IMR-90 (cell line): Measurements from ENCODE around the gene USP17L29. TPM values are rescaled to one million over a fixed set of nuclear protein-coding genes. Genes with fewer than 3 reads are reported as not detected.
"Not testable (repeated sequence)": the region's sequence is repeated elsewhere in the genome, so short reads cannot be mapped to it uniquely, and the experiment has no call there.

Experiments used
- ATAC-seq: fragments of 200-7000 bp; cut with Tn5 transposase; 2 replicates; pipeline ENCODE4 v1.9.1; 2020; ENCODE audit warnings: low read depth, mild to moderate bottlenecking, moderate library complexity
- BruUV-seq: library from RNA; stranded (reverse); fragments of 400-500 nt; replicated peaks from 2 replicates; lab custom pipeline; 2021; lab: Mats Ljungman, UMichigan
- CTCF ChIA-PET: fragments of 300-600 bp; formaldehyde crosslinking; extraction: SDS; loops from one replicate; lab custom pipeline; 2021; ENCODE audit warnings: antibody characterized with exemption; lab: Yijun Ruan, JAX
- POLR2A ChIA-PET: fragments of 300-600 bp; sonication (Branson Sonifier 250); formaldehyde crosslinking; loops from one replicate; lab custom pipeline; 2022; ENCODE audit warnings: antibody characterized with exemption; ENCODE audit not compliant: unreplicated experiment; lab: Charles Lee
- DNase-seq: peaks from one replicate; pipeline ENCODE4 v3.0.0; 2013
- H2AFZ ChIP-seq: replicated peaks from 2 replicates; pipeline ENCODE3; 2013; ENCODE audit warnings: low read length, mild to moderate bottlenecking; ENCODE audit not compliant: poor library complexity
- H2AK5ac ChIP-seq: 2 replicates; pipeline ENCODE4 v1.6.1; 2013; ENCODE audit warnings: low read depth, low read length, inconsistent platforms
- H2AK9ac ChIP-seq: replicated peaks from 2 replicates; pipeline ENCODE3; 2013; ENCODE audit warnings: mild to moderate bottlenecking, low read depth, low read length, moderate library complexity; ENCODE audit not compliant: poor library complexity
- H2BK120ac ChIP-seq: 2 replicates; pipeline ENCODE4 v1.6.1; 2013; ENCODE audit warnings: low read depth, low read length, inconsistent platforms
- H2BK15ac ChIP-seq: 3 replicates; pipeline ENCODE4 v1.6.1; 2013; ENCODE audit warnings: low read depth, low read length, inconsistent platforms
- H2BK20ac ChIP-seq: 2 replicates; pipeline ENCODE4 v1.6.1; 2013; ENCODE audit warnings: low read depth, mild to moderate bottlenecking, inconsistent platforms, low read length, moderate library complexity
- H2BK5ac ChIP-seq: 2 replicates; pipeline ENCODE4 v1.6.1; 2013; ENCODE audit warnings: mild to moderate bottlenecking, low read depth, low read length, inconsistent platforms; ENCODE audit not compliant: poor library complexity, severe bottlenecking
- H3K14ac ChIP-seq: replicated peaks from 2 replicates; pipeline ENCODE4 v1.6.1; 2013; ENCODE audit warnings: low read depth, low read length, inconsistent platforms
- H3K18ac ChIP-seq: 2 replicates; pipeline ENCODE4 v1.6.1; 2013; ENCODE audit warnings: low read depth, low read length, control low read depth
- H3K23ac ChIP-seq: 2 replicates; pipeline ENCODE4 v1.6.1; 2013; ENCODE audit warnings: low read depth, low read length, inconsistent platforms
- H3K27ac ChIP-seq: 2 replicates; pipeline ENCODE4 v1.5.1; 2013; ENCODE audit warnings: mild to moderate bottlenecking, control low read depth, low read length; ENCODE audit not compliant: insufficient read depth
- H3K27me3 ChIP-seq: 2 replicates; pipeline ENCODE4 v1.6.1; 2013; ENCODE audit warnings: low read length; ENCODE audit not compliant: control insufficient read depth, insufficient read depth
- H3K36me3 ChIP-seq: 2 replicates; pipeline ENCODE4 v1.6.1; 2013; ENCODE audit warnings: low read length, mixed read lengths; ENCODE audit not compliant: control insufficient read depth, insufficient read depth
- H3K4ac ChIP-seq: 2 replicates; pipeline ENCODE4 v1.6.1; 2013; ENCODE audit warnings: low read depth, low read length, inconsistent platforms
- H3K4me1 ChIP-seq: 2 replicates; pipeline ENCODE4 v1.6.1; 2013; ENCODE audit warnings: low read length, mixed read lengths; ENCODE audit not compliant: control insufficient read depth, insufficient read depth
- H3K4me2 ChIP-seq: 2 replicates; pipeline ENCODE4 v1.6.1; 2013; ENCODE audit warnings: low read depth, mild to moderate bottlenecking, control low read depth, low read length, moderate library complexity
- H3K4me3 ChIP-seq: 2 replicates; pipeline ENCODE4 v1.5.1; 2013; ENCODE audit warnings: low read depth, mild to moderate bottlenecking, control low read depth, low read length, moderate library complexity; ENCODE audit not compliant: insufficient read depth
- H3K56ac ChIP-seq: 2 replicates; pipeline ENCODE4 v1.6.1; 2013; ENCODE audit warnings: low read length, inconsistent platforms; ENCODE audit not compliant: insufficient read depth; ENCODE audit errors: extremely low read depth
- H3K79me1 ChIP-seq, 2 experiments: 2 replicates each; pipeline ENCODE4 v1.6.1; 2013; ENCODE audit warnings: low read length in 2 of 2, inconsistent platforms in 1 of 2, low read depth in 1 of 2
- H3K9ac ChIP-seq: 2 replicates; pipeline ENCODE4 v1.6.1; 2013; ENCODE audit warnings: low read depth, low read length, control low read depth
- H3K9me1 ChIP-seq: 2 replicates; pipeline ENCODE4 v1.6.1; 2013; ENCODE audit warnings: low read length, inconsistent platforms; ENCODE audit not compliant: insufficient read depth
- H3K9me3 ChIP-seq: 2 replicates; pipeline ENCODE4 v1.6.1; 2013; ENCODE audit warnings: low read length; ENCODE audit not compliant: control insufficient read depth, insufficient read depth
- H4K20me1 ChIP-seq: 2 replicates; pipeline ENCODE4 v1.6.1; 2013; ENCODE audit warnings: low read length, inconsistent platforms; ENCODE audit not compliant: insufficient read depth
- H4K5ac ChIP-seq: 2 replicates; pipeline ENCODE4 v1.6.1; 2013; ENCODE audit warnings: mild to moderate bottlenecking, low read depth, low read length, control low read depth
- H4K8ac ChIP-seq, 2 experiments: 2 replicates each; pipeline ENCODE4 v1.6.1; 2013; ENCODE audit warnings: low read depth in 2 of 2, low read length in 2 of 2, control low read depth in 1 of 2, inconsistent platforms in 1 of 2
- H4K91ac ChIP-seq: 2 replicates; pipeline ENCODE4 v1.6.1; 2013; ENCODE audit warnings: low read depth, low read length, inconsistent platforms; ENCODE audit not compliant: insufficient read depth
- WGBS, 2 experiments: methylation state at CpG; one replicate each; pipeline versions ENCODE4 v1.1.5 to v1.1.7; 2013; ENCODE audit warnings: missing lambda C conversion rate in 2 of 2; ENCODE audit not compliant: insufficient read length in 1 of 2; ENCODE audit errors: extremely low coverage in 2 of 2; 5-methylcytosine and 5-hydroxymethylcytosine counted together
- dilution Hi-C: fragments of 300-500 bp; cut with HindIII; formaldehyde crosslinking; loops from one replicate; pipeline ENCODE4 v1.14.3; 2018; ENCODE audit warnings: low sequenced_read_pairs; ENCODE audit not compliant: unreplicated experiment
- in situ Hi-C: fragments of 300-500 bp; cut with MboI; formaldehyde crosslinking; loops from 3 replicates; pipeline ENCODE4 v1.14.3; 2019; ENCODE audit warnings: low sequenced_read_pairs, inconsistent platforms, mixed read lengths
- intact Hi-C: fragments of 100-400 bp; cut with micrococcal nuclease; formaldehyde crosslinking; loops from 2 replicates; pipeline ENCODE4 v1.10.0; 2022
- polyA plus RNA-seq, 3 experiments: library from polyadenylated mRNA; depleted of rRNA; stranded (reverse); fragments of >200 nt; gene quantifications; 2 replicates each; pipeline ENCODE4 v1.2.3, GENCODE V29; 2012; ENCODE audit warnings: low replicate concordance in 1 of 3
- total RNA-seq: library from RNA; depleted of rRNA; stranded (reverse); fragments of >200 nt; gene quantifications from 2 replicates; pipeline ENCODE4 v1.2.3, GENCODE V29; 2012

The USP17L29 gene
- total and polyA plus RNA-seq, 2 of the 4 experiments (the other 2 are of a cell fraction), result not detected

GRCh38 chr4:9379881-9380280 is 26.4 kb downstream of the USP17L29 start:
- H2BK5ac ChIP-seq, H2BK15ac ChIP-seq, H2AK9ac ChIP-seq, H3K9ac ChIP-seq, H3K4me2 ChIP-seq, in situ Hi-C loops, H2AFZ ChIP-seq, H3K79me1 ChIP-seq, POLR2A ChIA-PET, H3K4me3 ChIP-seq, DNase-seq, BruUV-seq, H4K91ac ChIP-seq, H3K4ac ChIP-seq, H2BK120ac ChIP-seq, H2BK20ac ChIP-seq, H4K5ac ChIP-seq, H3K27ac ChIP-seq, dilution Hi-C loops, H3K14ac ChIP-seq, H4K8ac ChIP-seq, H3K9me1 ChIP-seq, ATAC-seq, H4K20me1 ChIP-seq, H3K23ac ChIP-seq, H3K9me3 ChIP-seq, intact Hi-C loops, H2AK5ac ChIP-seq, H3K36me3 ChIP-seq, H3K4me1 ChIP-seq, H3K56ac ChIP-seq, H3K27me3 ChIP-seq, H3K18ac ChIP-seq: not testable (repeated sequence)
- no CpG with 5 or more reads among the region's 1 CpG for WGBS, 2 experiments
- CTCF ChIA-PET, result interaction anchor here (0.7 kb wide), 1 partner anchor 1537 kb away, joined by 3 read pairs; no protein-coding TSS in a partner anchor

DNA sequence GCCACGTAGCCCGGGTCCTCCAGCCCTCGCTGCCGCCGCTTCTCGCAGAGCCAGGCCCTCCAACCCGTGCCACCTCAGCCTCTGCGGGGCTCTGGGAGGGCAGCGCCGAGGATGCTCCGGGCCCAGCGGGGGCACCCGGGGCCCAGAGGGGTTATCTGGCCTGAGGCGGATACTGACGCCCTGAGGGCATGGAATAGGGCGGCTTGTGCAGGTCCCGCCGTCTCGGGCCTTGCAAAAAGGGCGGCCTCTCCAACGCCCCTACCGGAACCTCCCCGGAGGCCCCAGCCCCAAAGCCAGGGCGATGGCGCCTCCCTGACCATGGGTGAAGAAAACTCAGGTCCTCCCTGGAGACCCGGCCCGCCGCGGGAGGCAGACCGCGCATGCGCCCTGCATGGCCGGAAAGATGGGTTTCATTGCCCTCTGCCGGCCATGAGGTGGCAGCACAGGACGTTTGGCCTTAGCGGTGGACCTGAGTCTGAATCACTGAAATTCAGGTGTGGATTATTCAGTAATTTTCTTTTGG is 27.6 kb downstream of the USP17L29 start:
- H2BK120ac ChIP-seq, H2AFZ ChIP-seq, H2BK15ac ChIP-seq, DNase-seq, H3K9ac ChIP-seq, H3K4me1 ChIP-seq, H2AK9ac ChIP-seq, H3K9me1 ChIP-seq, H3K4ac ChIP-seq, H3K79me1 ChIP-seq, H2AK5ac ChIP-seq, H3K14ac ChIP-seq, H3K18ac ChIP-seq, H3K56ac ChIP-seq, POLR2A ChIA-PET, H3K4me2 ChIP-seq, in situ Hi-C loops, H3K27me3 ChIP-seq, H3K23ac ChIP-seq, H2BK20ac ChIP-seq, H3K36me3 ChIP-seq, CTCF ChIA-PET, H3K9me3 ChIP-seq, BruUV-seq, H4K8ac ChIP-seq, ATAC-seq, H3K27ac ChIP-seq, intact Hi-C loops, dilution Hi-C loops, H4K5ac ChIP-seq, H4K20me1 ChIP-seq, H2BK5ac ChIP-seq, H4K91ac ChIP-seq: not testable (repeated sequence)
- WGBS, 2 experiments, result 80% methylated on average over 5 of the region's 36 CpGs; no CpG with 5 or more reads in 1 of the 2 experiments
- H3K4me3 ChIP-seq, result peak overlapping the region; percentile 18; the same call in 1 of the 2 replicates
